Ovary (tissue), 9 donors: ENCODE data around the gene MRPL34. TPM values are rescaled to one million over a fixed set of nuclear protein-coding genes. Genes with fewer than 3 reads are reported as not detected.
"Not testable (repeated sequence)": the region's sequence is repeated elsewhere in the genome, so short reads cannot be mapped to it uniquely, and the experiment has no call there.

Experiments
- DNase-seq, 5 donors: peaks; one replicate each; pipeline ENCODE4 v3.0.0-alpha.2; 2019 to 2020
- H3K27ac ChIP-seq, 2 donors: fragments of 200-600 bp; one replicate each; pipeline versions ENCODE4 v1.5.1 to v1.8.0; 2019 to 2022
- H3K27me3 ChIP-seq: fragments of 200-600 bp; one replicate; pipeline ENCODE4 v1.8.0; 2022
- H3K36me3 ChIP-seq: fragments of 200-600 bp; sonication (generic); one replicate; pipeline ENCODE4 v1.5.1; 2019
- H3K4me1 ChIP-seq: one replicate; pipeline ENCODE4 v1.8.1; 2013; ENCODE audit warnings: mild to moderate bottlenecking, moderate library complexity; ENCODE audit not compliant: insufficient read depth
- H3K4me3 ChIP-seq: fragments of 200-600 bp; sonication (generic); one replicate; pipeline ENCODE4 v1.5.1; 2017
- H3K9me3 ChIP-seq, 2 donors: fragments of 200-600 bp in 1 of 2; sonication (generic) in 1 of 2; one replicate each; pipeline versions ENCODE4 v1.5.1 to v1.8.1; 2013 to 2019; ENCODE audit warnings: mild to moderate bottlenecking in 1 of 2, moderate library complexity in 1 of 2
- EP300 ChIP-seq: sonication (generic); formaldehyde crosslinking; IDR thresholded peaks from one replicate; pipeline ENCODE4 v1.6.1; 2017; ENCODE audit warnings: antibody characterized with exemption
- POLR2A ChIP-seq: fragments of 450-650 bp; IDR thresholded peaks from one replicate; pipeline ENCODE4 v1.6.1; 2017; ENCODE audit warnings: antibody characterized with exemption, mild to moderate bottlenecking, moderate library complexity
- WGBS, 3 donors: extraction: QIAGEN DNeasy Blood & Tissue Kit in 1 of 3; methylation state at CpG; one replicate each; pipeline versions ENCODE4 v1.1.5 to v1.1.7; 2013 to 2017; 5-methylcytosine and 5-hydroxymethylcytosine counted together
- intact Hi-C, 4 donors: fragments of 100-400 bp; cut with DNase I; formaldehyde crosslinking; loops; one replicate each; pipeline versions ENCODE4 v1.11.0 to v1.15.1; 2022 to 2023
- polyA plus RNA-seq, 2 donors: library from polyadenylated mRNA; stranded (reverse); fragments of 200-250 nt in 1 of 2; fragments of 350-450 nt in 1 of 2; fragmentation: Illumina TruSeq in 1 of 2; extraction: RNeasy Lipid Tissue Mini Kit (QIAGEN cat#74804) in 1 of 2; gene quantifications; one replicate each; pipeline ENCODE4 v1.2.3, GENCODE V29; 2013 to 2014
- total RNA-seq, 7 donors: library from RNA; depleted of rRNA in 2 of 7; stranded (reverse); fragments of >200 nt in 2 of 7; fragmentation: NEBNext Ultra II Directional in 3 of 7; extraction: Animal tissue kit (Norgen Biotek cat#: 25700) in 3 of 7; gene quantifications; one replicate each; pipeline versions ENCODE4 v1.1.0 to v1.2.4, GENCODE V29; 2016 to 2023
- TF ChIP-seq, protein P1 (sequence below), 3 donors: fragments of 450-650 bp in 2 of 3; fragments of 200-600 bp in 1 of 3; IDR thresholded peaks; one replicate each; pipeline versions ENCODE4 v1.5.1 to v1.8.0; 2016 to 2022; ENCODE audit warnings: antibody characterized with exemption in 3 of 3, mild to moderate bottlenecking in 1 of 3
- donor health status: DM: no; HTN: no; CAD: no; lungs with moderate emphysema.
- donor health status: DM: no; HTN: no; CAD: no.
- donor health status: Bipolar disorder and iron deficiency.
- donor health status: DM: yes; HTN: yes; CAD: no.
- donor health status: DM: no; HTN: no; CAD: no.
- donor health status: DM: yes; HTN: yes; CAD: no.

Gene MRPL34
- total and polyA plus RNA-seq, 9 donors: 39.5 to 93.4 (median 58.3) TPM

DNA sequence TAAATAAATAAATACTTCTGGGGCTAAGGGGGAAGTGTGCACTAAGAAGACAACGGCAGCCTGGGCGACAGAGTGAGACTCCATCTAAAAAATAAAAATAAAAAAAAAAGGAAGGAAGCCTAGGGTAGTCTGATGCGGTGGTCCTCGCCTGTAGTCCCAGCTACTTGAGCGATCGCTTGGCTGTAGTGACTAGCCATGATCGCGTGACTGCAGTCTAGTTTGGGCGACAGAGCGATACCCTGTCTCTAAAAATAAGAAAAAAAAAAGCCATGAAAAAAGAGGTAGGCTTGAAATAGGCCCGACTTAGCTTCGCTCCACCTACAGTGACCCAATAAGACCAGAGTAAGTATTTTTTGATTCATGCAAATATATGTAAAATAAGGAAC is 39.1 kb upstream of the MRPL34 start:
- TF ChIP-seq POLR2A (no peak), EP300 (no peak)
- TF ChIP-seq, protein P1, sequence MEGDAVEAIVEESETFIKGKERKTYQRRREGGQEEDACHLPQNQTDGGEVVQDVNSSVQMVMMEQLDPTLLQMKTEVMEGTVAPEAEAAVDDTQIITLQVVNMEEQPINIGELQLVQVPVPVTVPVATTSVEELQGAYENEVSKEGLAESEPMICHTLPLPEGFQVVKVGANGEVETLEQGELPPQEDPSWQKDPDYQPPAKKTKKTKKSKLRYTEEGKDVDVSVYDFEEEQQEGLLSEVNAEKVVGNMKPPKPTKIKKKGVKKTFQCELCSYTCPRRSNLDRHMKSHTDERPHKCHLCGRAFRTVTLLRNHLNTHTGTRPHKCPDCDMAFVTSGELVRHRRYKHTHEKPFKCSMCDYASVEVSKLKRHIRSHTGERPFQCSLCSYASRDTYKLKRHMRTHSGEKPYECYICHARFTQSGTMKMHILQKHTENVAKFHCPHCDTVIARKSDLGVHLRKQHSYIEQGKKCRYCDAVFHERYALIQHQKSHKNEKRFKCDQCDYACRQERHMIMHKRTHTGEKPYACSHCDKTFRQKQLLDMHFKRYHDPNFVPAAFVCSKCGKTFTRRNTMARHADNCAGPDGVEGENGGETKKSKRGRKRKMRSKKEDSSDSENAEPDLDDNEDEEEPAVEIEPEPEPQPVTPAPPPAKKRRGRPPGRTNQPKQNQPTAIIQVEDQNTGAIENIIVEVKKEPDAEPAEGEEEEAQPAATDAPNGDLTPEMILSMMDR (IDR thresholded peaks at IDR 0.05): no peak
- Histone ChIP-seq H3K36me3 (no peaks in the 10 kb centered on the region), H3K4me1 (peaks cover 4% of the 10 kb centered on the region), H3K27me3 (no peaks in the 10 kb centered on the region), H3K9me3 (no peaks in the 10 kb centered on the region), H3K4me3 (no peak overlapping the region), H3K27ac (no peak overlapping the region)
- 72 to 74% (median 73%) methylated on average over 12 of the region's 12 CpGs for WGBS, 3 donors
- intact Hi-C loops: loop anchor here in 1 of 4 donors (5.0 kb wide), 1 partner anchor 54 kb away; no protein-coding TSS in a partner anchor
- no peak for DNase-seq

DNA sequence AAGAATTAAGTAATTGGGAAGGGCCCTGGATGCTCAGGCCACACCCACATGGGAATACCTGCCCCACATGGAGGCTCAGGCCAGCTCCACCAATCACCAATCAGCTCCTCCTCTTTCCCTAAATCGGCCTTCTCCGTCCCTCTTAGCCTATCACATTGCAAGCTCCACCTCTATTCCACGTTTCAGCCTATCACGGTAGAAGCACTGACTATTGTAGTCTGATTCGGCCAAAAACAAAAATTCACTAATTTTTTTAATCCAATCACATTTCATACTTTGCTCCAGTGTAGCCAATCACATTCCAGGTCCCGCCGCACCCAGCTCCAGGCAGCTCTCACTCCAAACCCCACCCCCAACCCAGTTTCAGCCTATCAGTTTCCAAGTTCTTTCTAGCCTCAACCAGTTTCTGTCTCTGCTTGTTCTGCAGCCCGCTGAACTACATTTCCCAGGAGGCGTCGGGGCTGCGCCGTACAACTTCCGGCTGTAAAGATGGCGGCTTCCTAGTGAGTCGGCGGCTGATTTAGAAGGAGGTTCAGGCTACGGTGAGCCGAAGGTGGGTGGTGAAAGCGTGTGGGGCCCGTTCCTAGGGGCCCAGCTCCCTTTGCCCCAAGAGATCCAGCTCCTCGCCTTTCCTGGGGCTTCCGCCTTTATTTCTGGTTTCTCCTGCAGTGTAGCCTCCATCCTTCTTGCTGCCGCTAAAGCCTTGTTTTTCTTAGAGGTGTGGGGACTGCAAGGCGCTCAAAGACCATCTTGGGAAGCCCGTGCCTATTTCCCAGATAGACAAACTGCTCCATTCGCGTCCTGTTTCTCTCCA is 38.5 kb upstream of the MRPL34 start, which contains the start of gene BABAM1:
BABAM1 (plus strand) TSS at position 469 of the 814 bp plus-strand sequence. CDS start 1,364 bp downstream, outside the sequence.
- DNase-seq: peak; percentile 91 to 97 (median 93)
- TF ChIP-seq, protein P1 (IDR thresholded peaks at IDR 0.05): no peak
- TF ChIP-seq EP300: no peak
- TF ChIP-seq POLR2A: no peak
- WGBS, 3 donors: 0 to 1% (median 0%) methylated on average over 27 of the region's 27 CpGs
- Histone ChIP-seq H3K27me3 (no peaks in the 10 kb centered on the region), H3K4me1 (peaks cover 4% of the 10 kb centered on the region), H3K27ac (peak within 1 kb of the TSS in 1 of 2 donors; percentile 48), H3K36me3 (no peaks in the 10 kb centered on the region), H3K4me3 (peak within 1 kb of the TSS; percentile 57), H3K9me3 (no peaks in the 10 kb centered on the region)
- intact Hi-C loops: loop anchor here in 1 of 4 donors (5.0 kb wide), 1 partner anchor 55 kb away; no protein-coding TSS in a partner anchor

DNA sequence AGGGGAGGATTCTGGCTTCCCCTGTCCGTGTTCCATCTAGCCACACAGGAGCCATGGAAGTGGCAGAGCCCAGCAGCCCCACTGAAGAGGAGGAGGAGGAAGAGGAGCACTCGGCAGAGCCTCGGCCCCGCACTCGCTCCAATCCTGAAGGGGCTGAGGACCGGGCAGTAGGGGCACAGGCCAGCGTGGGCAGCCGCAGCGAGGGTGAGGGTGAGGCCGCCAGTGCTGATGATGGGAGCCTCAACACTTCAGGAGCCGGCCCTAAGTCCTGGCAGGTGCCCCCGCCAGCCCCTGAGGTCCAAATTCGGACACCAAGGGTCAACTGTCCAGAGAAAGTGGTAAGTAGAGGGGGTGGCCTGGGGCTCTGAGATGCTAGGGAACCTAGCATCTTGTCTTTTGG is 36.9 kb upstream of the MRPL34 start:
- no peak for TF ChIP-seq POLR2A
- TF ChIP-seq, protein P1 (IDR thresholded peaks at IDR 0.05): no peak
- TF ChIP-seq EP300: no peak
- Histone ChIP-seq H3K9me3 (no peaks in the 10 kb centered on the region), H3K27ac (no peak overlapping the region), H3K36me3 (no peaks in the 10 kb centered on the region), H3K27me3 (no peaks in the 10 kb centered on the region), H3K4me3 (no peak overlapping the region), H3K4me1 (peaks cover 4% of the 10 kb centered on the region)
- intact Hi-C loops: loop anchor here in 1 of 4 donors (5.0 kb wide), 1 partner anchor 56 kb away; no protein-coding TSS in a partner anchor
- no peak for DNase-seq
- WGBS, 3 donors: 80 to 92% (median 90%) methylated on average over 13 of the region's 13 CpGs

DNA sequence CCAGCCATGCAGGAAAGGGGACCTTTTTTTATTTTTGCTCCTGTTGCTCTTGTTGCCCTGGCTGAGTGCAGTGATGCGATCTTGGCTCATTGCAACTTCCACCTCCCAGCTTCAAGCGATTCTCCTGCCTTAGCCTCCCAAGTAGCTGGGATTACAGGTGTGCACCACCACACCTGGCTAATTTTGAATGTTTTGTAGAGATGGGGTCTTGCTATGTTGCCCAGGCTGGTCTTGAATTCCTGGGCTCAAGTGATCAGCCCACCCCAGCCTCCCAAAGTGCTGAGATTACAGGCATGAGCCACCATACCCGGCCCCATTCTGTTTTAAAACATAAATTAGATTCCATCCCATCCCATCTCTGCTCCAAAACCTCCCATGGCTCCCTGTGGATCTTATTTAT is 30.8 kb upstream of the MRPL34 start:
- 98 to 99% (median 98%) methylated on average over 3 of the region's 3 CpGs for WGBS, 3 donors
- intact Hi-C loops: loop anchor here in 1 of 4 donors (10.0 kb wide), 2 partner anchors 70 to 450 kb away; partner anchors contain the start of gene SIN3B

More for the DNA sequence above, 30.8 kb upstream of the MRPL34 start:
- H3K36me3 ChIP-seq, H3K27ac ChIP-seq, DNase-seq, H3K4me3 ChIP-seq, H3K27me3 ChIP-seq, H3K9me3 ChIP-seq, H3K4me1 ChIP-seq: not testable (repeated sequence)
